ENCODE data around the gene CPT1B. TPM values are rescaled to one million over a fixed set of nuclear protein-coding genes. Genes with fewer than 3 reads are reported as not detected.
"Not testable (repeated sequence)": the region's sequence is repeated elsewhere in the genome, so short reads cannot be mapped to it uniquely, and the experiment has no call there.

The CPT1B gene
- total RNA-seq, 2 experiments from 2014 or later = 42.9 to 43.7 TPM

DNA sequence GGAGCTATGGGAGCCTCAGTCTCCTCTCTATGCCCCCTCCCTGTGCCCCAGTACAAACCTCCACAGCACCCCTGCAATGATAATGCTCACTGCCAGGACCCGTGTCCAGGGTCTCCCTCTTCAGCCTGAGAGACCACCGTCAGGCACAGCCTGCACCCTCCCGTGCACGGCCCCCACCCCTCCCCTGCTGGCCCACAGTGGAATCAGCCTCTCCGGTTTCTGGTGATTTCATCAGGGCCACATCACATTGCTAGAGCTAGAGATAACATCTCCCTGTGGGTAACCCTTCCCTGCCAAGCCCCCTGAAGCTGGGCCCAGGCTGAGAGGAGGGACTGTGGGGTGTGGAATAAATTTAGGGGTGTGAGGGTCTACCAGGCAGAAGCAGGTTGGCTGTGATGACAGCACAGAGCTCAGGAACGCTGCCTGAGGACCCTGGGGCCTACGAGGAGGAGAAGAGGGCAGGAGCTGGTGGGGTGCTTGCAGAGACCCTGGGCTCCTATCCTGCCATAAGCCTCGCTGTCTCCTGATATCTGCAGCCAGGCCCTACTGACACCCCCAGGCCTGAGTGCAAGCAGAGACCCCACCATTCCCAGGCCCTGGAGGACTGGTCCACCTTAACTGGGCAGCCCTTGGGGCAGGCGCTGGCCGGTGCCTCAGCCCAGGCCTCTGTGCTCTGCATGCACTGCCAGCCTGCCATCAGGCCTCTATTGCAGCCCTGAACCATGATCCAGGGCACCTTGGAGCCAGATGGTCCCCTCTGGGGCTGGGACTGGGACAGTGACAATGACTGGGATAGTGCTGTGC lies 32.5 kb downstream of the CPT1B start, which contains the start of gene KLHDC7B:
Gene KLHDC7B (plus strand): TSS at position 378 of the 804 bp plus-strand sequence. CDS start 345 bp downstream, at position 723.
- Mint-ChIP-seq H3K4me3 (peak within 1 kb of the TSS; percentile 39), H3K27ac (peak within 1 kb of the TSS; percentile 80), H3K27me3 (no peaks in the 10 kb centered on the region), H3K4me1 (ENCODE audit: low read depth) (peaks cover 56% of the 10 kb centered on the region), H3K9me3 (no peaks in the 10 kb centered on the region), H3K36me3 (ENCODE audit: low read depth) (peaks cover 2% of the 10 kb centered on the region)
- POLR2A ChIA-PET = interaction anchor here (0.8 to 4.3 kb wide), 8 partner anchors 10 to 76 kb away, joined by 3 to 23 read pairs (median 5); partner anchors contain the start of genes SCO2 and TYMP
- CTCF ChIA-PET = interaction anchor here (0.9 to 4.6 kb wide), 10 partner anchors 9 to 75 kb away, joined by 3 to 32 read pairs (median 4); partner anchors contain the start of genes SCO2 and SYCE3
- peak; percentile 28 for ATAC-seq
- TF ChIP-seq, protein P1, sequence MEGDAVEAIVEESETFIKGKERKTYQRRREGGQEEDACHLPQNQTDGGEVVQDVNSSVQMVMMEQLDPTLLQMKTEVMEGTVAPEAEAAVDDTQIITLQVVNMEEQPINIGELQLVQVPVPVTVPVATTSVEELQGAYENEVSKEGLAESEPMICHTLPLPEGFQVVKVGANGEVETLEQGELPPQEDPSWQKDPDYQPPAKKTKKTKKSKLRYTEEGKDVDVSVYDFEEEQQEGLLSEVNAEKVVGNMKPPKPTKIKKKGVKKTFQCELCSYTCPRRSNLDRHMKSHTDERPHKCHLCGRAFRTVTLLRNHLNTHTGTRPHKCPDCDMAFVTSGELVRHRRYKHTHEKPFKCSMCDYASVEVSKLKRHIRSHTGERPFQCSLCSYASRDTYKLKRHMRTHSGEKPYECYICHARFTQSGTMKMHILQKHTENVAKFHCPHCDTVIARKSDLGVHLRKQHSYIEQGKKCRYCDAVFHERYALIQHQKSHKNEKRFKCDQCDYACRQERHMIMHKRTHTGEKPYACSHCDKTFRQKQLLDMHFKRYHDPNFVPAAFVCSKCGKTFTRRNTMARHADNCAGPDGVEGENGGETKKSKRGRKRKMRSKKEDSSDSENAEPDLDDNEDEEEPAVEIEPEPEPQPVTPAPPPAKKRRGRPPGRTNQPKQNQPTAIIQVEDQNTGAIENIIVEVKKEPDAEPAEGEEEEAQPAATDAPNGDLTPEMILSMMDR (IDR thresholded peaks at IDR 0.05) = peak; percentile 27
- peak; percentile 64 for DNase-seq
- intact Hi-C loops (cut with micrococcal nuclease) = no loop called here

DNA sequence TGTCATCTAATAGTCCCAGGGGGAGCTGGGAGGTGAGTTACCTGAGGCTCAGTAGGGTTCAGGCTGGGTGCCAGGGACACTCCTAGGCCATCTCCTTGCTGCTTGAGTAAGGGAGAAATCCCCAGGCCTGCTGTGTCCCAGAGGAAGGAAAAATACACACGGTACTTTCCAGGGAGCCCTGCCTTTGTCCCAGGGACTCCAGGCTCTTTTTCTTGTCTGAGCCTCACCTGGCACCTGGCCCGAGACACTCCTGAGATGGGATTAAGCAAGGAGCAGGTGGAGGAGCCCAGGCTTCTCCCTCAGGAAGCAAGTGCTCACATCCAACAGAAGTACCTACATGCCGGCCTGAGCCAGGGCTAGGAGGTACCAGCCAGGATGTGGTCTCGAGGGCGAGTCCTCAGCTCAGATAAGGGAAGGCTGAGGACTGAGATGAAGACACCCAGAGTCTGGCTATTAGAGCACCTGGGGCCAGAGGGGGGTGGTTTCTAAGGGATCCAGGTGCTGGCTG lies 33.4 kb downstream of the CPT1B start:
- intact Hi-C loops (cut with micrococcal nuclease) = no loop called here
- CTCF ChIA-PET = interaction anchor here (0.9 to 4.6 kb wide), 9 partner anchors 10 to 76 kb away, joined by 3 to 32 read pairs (median 5); partner anchors contain the start of genes SCO2 and SYCE3
- Mint-ChIP-seq H3K36me3 (ENCODE audit: low read depth) (peaks cover 2% of the 10 kb centered on the region), H3K4me3 (peak overlapping the region; percentile 38), H3K9me3 (no peaks in the 10 kb centered on the region), H3K27ac (peak overlapping the region; percentile 80), H3K27me3 (no peaks in the 10 kb centered on the region), H3K4me1 (ENCODE audit: low read depth) (peaks cover 53% of the 10 kb centered on the region)
- TF ChIP-seq, protein P1 (IDR thresholded peaks at IDR 0.05) = no peak
- POLR2A ChIA-PET = interaction anchor here (0.7 to 4.3 kb wide), 7 partner anchors 12 to 86 kb away, joined by 3 to 23 read pairs (median 7); partner anchors contain the start of genes SCO2 and TYMP
- DNase-seq (peak; percentile 61), ATAC-seq (no peak)

DNA sequence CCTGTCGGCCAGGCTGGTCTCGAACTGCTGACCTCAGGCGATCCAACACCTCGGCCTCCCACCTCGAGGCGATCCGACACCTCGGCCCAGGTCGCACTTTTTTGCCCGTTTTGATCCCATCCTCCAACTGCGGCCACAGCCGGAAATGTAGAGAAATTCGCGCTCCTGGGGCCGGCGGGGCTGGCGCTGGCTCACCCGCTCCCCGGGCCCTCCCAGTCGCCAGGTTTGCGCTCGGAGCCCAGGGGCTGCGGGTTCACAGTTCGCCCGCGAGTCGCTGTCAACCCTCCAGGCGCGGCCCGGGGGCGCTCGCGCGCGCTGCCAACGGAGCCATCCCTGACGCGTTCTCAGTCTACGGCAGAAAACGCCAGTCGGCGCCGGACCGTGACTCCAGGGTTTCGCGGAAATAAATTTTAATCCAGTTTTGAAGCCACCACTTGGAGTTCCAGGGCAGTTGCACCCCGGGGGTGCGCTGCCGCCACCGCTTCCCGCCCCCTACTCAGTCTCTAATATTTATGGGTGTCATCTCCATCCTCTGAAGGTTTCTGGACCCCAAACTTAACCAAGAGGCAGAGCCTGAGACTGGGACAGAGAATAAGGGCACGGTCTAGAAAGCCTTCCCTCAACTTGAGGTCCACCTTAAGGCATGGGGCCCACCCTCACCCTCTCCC lies 34.0 kb downstream of the CPT1B start:
- ChIA-PET POLR2A (interaction anchor here (0.7 to 4.3 kb wide), 7 partner anchors 12 to 86 kb away, joined by 3 to 23 read pairs (median 7); partner anchors contain the start of genes SCO2 and TYMP), CTCF (interaction anchor here (0.9 to 4.6 kb wide), 6 partner anchors 10 to 76 kb away, joined by 3 to 32 read pairs (median 6); partner anchors contain the start of genes SCO2 and SYCE3)
- Mint-ChIP-seq H3K36me3 (ENCODE audit: low read depth) (peaks cover 2% of the 10 kb centered on the region), H3K27ac (peak overlapping the region; percentile 80), H3K4me3 (peak overlapping the region; percentile 38), H3K4me1 (ENCODE audit: low read depth) (peaks cover 58% of the 10 kb centered on the region), H3K9me3 (no peaks in the 10 kb centered on the region), H3K27me3 (no peaks in the 10 kb centered on the region)
- TF ChIP-seq, protein P1 (IDR thresholded peaks at IDR 0.05) = peak; percentile 73
- ATAC-seq (peak; percentile 59), DNase-seq (peak; percentile 93)
- intact Hi-C loops (cut with micrococcal nuclease) = no loop called here

DNA sequence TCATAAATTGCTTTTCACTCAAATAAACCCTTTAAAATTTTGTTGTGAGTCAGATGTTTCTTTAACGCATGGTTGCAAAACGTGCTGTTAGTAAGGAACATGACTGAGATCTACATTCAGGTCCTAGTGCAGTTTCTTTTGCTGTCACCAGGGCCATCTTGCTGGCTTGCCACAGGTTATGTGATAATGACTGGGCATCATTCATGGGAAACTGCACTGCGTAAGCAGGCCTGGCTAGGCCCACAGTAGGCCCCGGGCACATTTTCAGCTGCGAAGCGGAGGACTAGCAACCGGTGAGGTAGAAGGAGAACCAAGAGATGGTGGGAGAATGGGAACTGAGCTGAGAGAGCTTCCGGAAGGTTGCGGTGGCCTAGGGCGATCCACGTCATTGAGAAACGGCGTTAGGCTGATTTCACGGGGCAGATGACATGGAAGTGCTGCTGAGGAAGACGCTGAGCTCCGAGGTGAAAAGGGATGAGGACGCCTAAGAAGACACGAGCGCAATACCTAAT lies 35.8 kb downstream of the CPT1B start:
- Mint-ChIP-seq H3K4me3 (no peak overlapping the region), H3K36me3 (ENCODE audit: low read depth) (peaks cover 2% of the 10 kb centered on the region), H3K9me3 (no peaks in the 10 kb centered on the region), H3K27ac (peak overlapping the region; percentile 94), H3K4me1 (ENCODE audit: low read depth) (peaks cover 67% of the 10 kb centered on the region), H3K27me3 (no peaks in the 10 kb centered on the region)
- TF ChIP-seq, protein P1 (IDR thresholded peaks at IDR 0.05) = no peak
- intact Hi-C loops (cut with micrococcal nuclease) = no loop called here
- ChIA-PET POLR2A (interaction anchor here (0.9 to 8.3 kb wide), 3 partner anchors 11 to 79 kb away, joined by 3 to 175 read pairs (median 3); partner anchors contain the start of genes SCO2 and TYMP), CTCF (interaction anchor here (1.0 to 1.3 kb wide), 2 partner anchors 17 to 79 kb away, joined by 4 read pairs; partner anchors contain the start of gene SCO2)
- DNase-seq (peak; percentile 53), ATAC-seq (no peak)

DNA sequence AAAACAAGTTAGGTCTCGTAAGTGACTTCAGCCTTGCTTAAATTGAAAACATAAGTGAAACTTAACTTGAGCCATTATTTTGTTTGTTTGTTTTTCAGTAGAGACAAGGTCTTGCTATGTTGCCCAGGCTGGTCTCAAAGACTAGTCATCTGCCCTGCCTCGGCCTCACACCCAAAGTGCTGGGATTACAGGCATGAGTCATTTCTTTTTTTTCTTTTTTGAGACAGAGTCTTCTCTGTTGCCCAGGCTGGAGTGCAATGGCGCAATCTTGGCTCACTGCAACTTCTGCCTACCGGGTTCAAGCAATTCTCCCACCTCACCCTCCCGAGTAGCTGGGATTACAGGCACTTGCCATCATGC lies 36.6 kb downstream of the CPT1B start:
- H3K4me3 Mint-ChIP-seq; H3K27me3 Mint-ChIP-seq; H3K36me3 Mint-ChIP-seq (ENCODE audit: low read depth); intact Hi-C loops (cut with micrococcal nuclease); H3K9me3 Mint-ChIP-seq: not testable (repeated sequence)
- ChIA-PET POLR2A (interaction anchor here (0.5 to 8.3 kb wide), 4 partner anchors 10 to 80 kb away, joined by 3 to 175 read pairs (median 12); partner anchors contain the start of genes SCO2 and TYMP), CTCF (interaction anchor here (1.3 to 4.7 kb wide), 4 partner anchors 16 to 68 kb away, joined by 3 to 65 read pairs (median 16); partner anchors contain the start of genes SCO2 and SYCE3)
- peaks cover 67% of the 10 kb centered on the region for H3K4me1 Mint-ChIP-seq (ENCODE audit: low read depth)
- peak overlapping the region; percentile 94 for H3K27ac Mint-ChIP-seq
- DNase-seq (peak; percentile 57), ATAC-seq (peak; percentile 7)

Measured in activated CD8-positive, alpha-beta T cell treated with anti-CD3 and anti-CD28 coated beads for 36 hours (primary cell).